ENCODE measurements around the gene PRR20G. TPM values are rescaled to one million over a fixed set of nuclear protein-coding genes. Genes with fewer than 3 reads are reported as not detected.

The PRR20G gene
- total and polyA plus RNA-seq, 2 donors (not counting 1 experiment from before 2014, with no cell fraction given), result not detected

GRCh38 chr3:127324076-127324475 is 36.2 kb upstream of the PRR20G start:
- Histone ChIP-seq H3K27ac (ENCODE audit: insufficient read depth, low read length) (no peak overlapping the region), H2AFZ (ENCODE audit: low read length) (no peak overlapping the region)
- DNase-seq (ENCODE audit: low read depth in 2 of 2), result no peak

GRCh38 chr3:127323581-127323980 is 35.7 kb upstream of the PRR20G start:
- no peak overlapping the region for H3K4me2 ChIP-seq (ENCODE audit: extremely low read depth, insufficient read depth, low read length)
- no peaks in the 10 kb centered on the region for H4K20me1 ChIP-seq (ENCODE audit: control insufficient read depth, extremely low read depth, insufficient read depth, low read length)

More at GRCh38 chr3:127324076-127324475, 36.2 kb upstream of the PRR20G start:
- no peaks in the 10 kb centered on the region for H4K20me1 ChIP-seq (ENCODE audit: control insufficient read depth, extremely low read depth, insufficient read depth, low read length)
- H3K4me3 ChIP-seq (replicated peaks in 1 of 4; ENCODE audit: control extremely low read depth in 1 of 4, insufficient read depth in 1 of 4, low read depth in 3 of 4, low read length in 4 of 4), result no peak overlapping the region
- H3K36me3 ChIP-seq (ENCODE audit: control insufficient read depth, insufficient read depth, low read length), result no peaks in the 10 kb centered on the region
- H3K4me2 ChIP-seq (ENCODE audit: extremely low read depth, insufficient read depth, low read length), result no peak overlapping the region
- no peaks in the 10 kb centered on the region for H3K9me3 ChIP-seq (ENCODE audit: control insufficient read depth, insufficient read depth, low read depth, low read length)
- H3K79me2 ChIP-seq (ENCODE audit: control insufficient read depth, insufficient read depth, low read length), result no peaks in the 10 kb centered on the region
- no peak overlapping the region for H3K9ac ChIP-seq (ENCODE audit: insufficient read depth, low read length)
- no peak for TF ChIP-seq EZH2 (IDR thresholded peaks at IDR 0.05; ENCODE audit: low read length, missing control alignments)
- no peak for TF ChIP-seq CTCF (conservative IDR thresholded peaks at IDR 0.05 in 1 of 2, IDR thresholded peaks at IDR 0.05 in 1 of 2; ENCODE audit: low read depth in 1 of 2, low read length in 2 of 2)
- no peaks in the 10 kb centered on the region for H3K4me1 ChIP-seq (ENCODE audit: control insufficient read depth, extremely low read depth, insufficient read depth, low read length)
- H3K27me3 ChIP-seq (ENCODE audit: control insufficient read depth, insufficient read depth, low read length), result no peaks in the 10 kb centered on the region

GRCh38 chr3:127321371-127321770 is 33.5 kb upstream of the PRR20G start:
- no peak overlapping the region for H3K9ac ChIP-seq (ENCODE audit: insufficient read depth, low read length)
- H3K9me3 ChIP-seq (ENCODE audit: control insufficient read depth, insufficient read depth, low read depth, low read length), result no peaks in the 10 kb centered on the region
- H3K27me3 ChIP-seq (ENCODE audit: control insufficient read depth, insufficient read depth, low read length), result no peaks in the 10 kb centered on the region
- H3K4me3 ChIP-seq (replicated peaks in 1 of 4; ENCODE audit: control extremely low read depth in 1 of 4, insufficient read depth in 1 of 4, low read depth in 3 of 4, low read length in 4 of 4), result no peak overlapping the region
- TF ChIP-seq CTCF (conservative IDR thresholded peaks at IDR 0.05 in 1 of 2, IDR thresholded peaks at IDR 0.05 in 1 of 2; ENCODE audit: low read depth in 1 of 2, low read length in 2 of 2) (no peak), EZH2 (IDR thresholded peaks at IDR 0.05; ENCODE audit: low read length, missing control alignments) (no peak)
- no peak for DNase-seq (ENCODE audit: low read depth in 2 of 2)
- H3K79me2 ChIP-seq (ENCODE audit: control insufficient read depth, insufficient read depth, low read length), result no peaks in the 10 kb centered on the region
- H3K4me2 ChIP-seq (ENCODE audit: extremely low read depth, insufficient read depth, low read length), result no peak overlapping the region
- H3K27ac ChIP-seq (ENCODE audit: insufficient read depth, low read length), result no peak overlapping the region
- H4K20me1 ChIP-seq (ENCODE audit: control insufficient read depth, extremely low read depth, insufficient read depth, low read length), result no peaks in the 10 kb centered on the region
- no peak overlapping the region for H2AFZ ChIP-seq (ENCODE audit: low read length)
- no peaks in the 10 kb centered on the region for H3K36me3 ChIP-seq (ENCODE audit: control insufficient read depth, insufficient read depth, low read length)
- H3K4me1 ChIP-seq (ENCODE audit: control insufficient read depth, extremely low read depth, insufficient read depth, low read length), result no peaks in the 10 kb centered on the region

More at GRCh38 chr3:127323581-127323980, 35.7 kb upstream of the PRR20G start:
- Histone ChIP-seq H3K27ac (ENCODE audit: insufficient read depth, low read length) (no peak overlapping the region), H3K36me3 (ENCODE audit: control insufficient read depth, insufficient read depth, low read length) (no peaks in the 10 kb centered on the region), H3K4me3 (replicated peaks in 1 of 4; ENCODE audit: control extremely low read depth in 1 of 4, insufficient read depth in 1 of 4, low read depth in 3 of 4, low read length in 4 of 4) (no peak overlapping the region), H3K79me2 (ENCODE audit: control insufficient read depth, insufficient read depth, low read length) (no peaks in the 10 kb centered on the region), H3K9ac (ENCODE audit: insufficient read depth, low read length) (no peak overlapping the region), H2AFZ (ENCODE audit: low read length) (no peak overlapping the region), H3K9me3 (ENCODE audit: control insufficient read depth, insufficient read depth, low read depth, low read length) (no peaks in the 10 kb centered on the region), H3K27me3 (ENCODE audit: control insufficient read depth, insufficient read depth, low read length) (no peaks in the 10 kb centered on the region), H3K4me1 (ENCODE audit: control insufficient read depth, extremely low read depth, insufficient read depth, low read length) (no peaks in the 10 kb centered on the region)
- DNase-seq (ENCODE audit: low read depth in 2 of 2), result no peak
- TF ChIP-seq EZH2 (IDR thresholded peaks at IDR 0.05; ENCODE audit: low read length, missing control alignments) (no peak), CTCF (conservative IDR thresholded peaks at IDR 0.05 in 1 of 2, IDR thresholded peaks at IDR 0.05 in 1 of 2; ENCODE audit: low read depth in 1 of 2, low read length in 2 of 2) (no peak)

Measured in fibroblast of lung (primary cell).